Gastrocnemius medialis (tissue), 4 donors: ENCODE results near the gene ARHGAP22. TPM values are rescaled to one million over a fixed set of nuclear protein-coding genes. Genes with fewer than 3 reads are reported as not detected.

Experiments
- ATAC-seq, 2 donors: fragments of 150-250 bp; one replicate each; pipeline ENCODE4 v1.9.1; 2016
- DNase-seq, 2 donors: peaks; one replicate each; pipeline ENCODE4 v3.0.0-alpha.2; 2019
- H3K27ac ChIP-seq, 4 donors: fragments of 200-600 bp; sonication (generic); 1 replicate in 1 of 4; 2 replicates in 3 of 4; pipeline ENCODE4 v1.5.1; 2016 to 2018; ENCODE audit warnings: mild to moderate bottlenecking in 2 of 4, moderate library complexity in 1 of 4
- H3K27me3 ChIP-seq, 3 donors: fragments of 200-600 bp; sonication (generic) in 2 of 3; 1 replicate in 1 of 3; 2 replicates in 2 of 3; pipeline versions ENCODE4 v1.5.1 to v1.6.0; 2016 to 2019; ENCODE audit warnings: mild to moderate bottlenecking in 1 of 3, moderate library complexity in 1 of 3
- H3K36me3 ChIP-seq, 2 donors: fragments of 200-600 bp; sonication (generic) in 1 of 2; one replicate each; pipeline ENCODE4 v1.5.1; 2017 to 2018
- H3K4me1 ChIP-seq, 2 donors: fragments of 200-600 bp; sonication (generic) in 1 of 2; one replicate each; pipeline ENCODE4 v1.5.1; 2016 to 2017; ENCODE audit warnings: mild to moderate bottlenecking in 2 of 2
- H3K4me3 ChIP-seq, 4 donors: fragments of 200-600 bp; sonication (generic) in 3 of 4; 1 replicate in 1 of 4; 2 replicates in 3 of 4; pipeline ENCODE4 v1.5.1; 2016 to 2019; ENCODE audit warnings: mild to moderate bottlenecking in 2 of 4
- H3K9me3 ChIP-seq, 3 donors: fragments of 200-600 bp; sonication (generic) in 2 of 3; 1 replicate in 1 of 3; 2 replicates in 2 of 3; pipeline ENCODE4 v1.5.1; 2016 to 2019
- CTCF ChIP-seq, 5 experiments: fragments of 450-650 bp in 3 of 5; fragments of 200-600 bp in 2 of 5; sonication (generic) in 2 of 5; IDR thresholded peaks in 4 of 5; conservative IDR thresholded peaks in 1 of 5; 1 replicate in 4 of 5; 2 replicates in 1 of 5; pipeline ENCODE4 v1.5.1; 2016 to 2019; ENCODE audit warnings: antibody characterized with exemption in 5 of 5, mild to moderate bottlenecking in 3 of 5, moderate library complexity in 3 of 5
- POLR2A ChIP-seq, 2 donors: fragments of 450-650 bp; IDR thresholded peaks; one replicate each; pipeline ENCODE4 v1.6.1; 2017; ENCODE audit warnings: antibody characterized with exemption in 2 of 2, mild to moderate bottlenecking in 2 of 2, moderate library complexity in 2 of 2
- in situ Hi-C, 4 donors: fragments of 200-750 bp; cut with MboI; loops; one replicate each; pipeline versions ENCODE4 v1.15.0 to v1.8.0; 2017; ENCODE audit warnings: low sequenced_read_pairs in 4 of 4
- intact Hi-C: fragments of 100-400 bp; cut with DNase I; formaldehyde crosslinking; loops from one replicate; pipeline ENCODE4 v1.15.1; 2023; ENCODE audit warnings: low total_unique reads
- total RNA-seq, 4 donors: library from RNA; depleted of rRNA; stranded (reverse); fragments of >200 nt; gene quantifications; one replicate each; pipeline versions ENCODE4 v1.1.0 to v1.2.3, GENCODE V29; 2016

The ARHGAP22 gene
- total RNA-seq, 4 donors from 2014 or later = 0.69 to 0.92 (median 0.72) TPM; not detected in 1

GRCh38 chr10:48626986-48627731 is 22.3 kb upstream of the ARHGAP22 start:
- TF ChIP-seq POLR2A (IDR thresholded peaks at IDR 0.05) (no peak), CTCF (IDR thresholded peaks at IDR 0.05 in 4 of 5, conservative IDR thresholded peaks at IDR 0.05 in 1 of 5) (no peak)
- no peaks in the 10 kb centered on the region for H3K27me3 ChIP-seq
- no peaks in the 10 kb centered on the region for H3K36me3 ChIP-seq
- H3K4me3 ChIP-seq = no peak overlapping the region
- ATAC-seq (no peak), DNase-seq (no peak)
- H3K27ac ChIP-seq = no peak overlapping the region
- no peaks in the 10 kb centered on the region for H3K9me3 ChIP-seq
- no peaks in the 10 kb centered on the region for H3K4me1 ChIP-seq
- in situ Hi-C loops (no loop called here), intact Hi-C loops (no loop called here)

- Histone ChIP-seq H3K4me1 (no peaks in the 10 kb centered on the region), H3K4me3 (no peak overlapping the region), H3K27me3 (no peaks in the 10 kb centered on the region), H3K36me3 (no peaks in the 10 kb centered on the region), H3K9me3 (peaks cover 0 to 3% (median 0%) of the 10 kb centered on the region in 3 donors), H3K27ac (no peak overlapping the region)
- no peak for TF ChIP-seq POLR2A (IDR thresholded peaks at IDR 0.05)
- no peak for TF ChIP-seq CTCF (IDR thresholded peaks at IDR 0.05 in 4 of 5, conservative IDR thresholded peaks at IDR 0.05 in 1 of 5)
- ATAC-seq (no peak), DNase-seq (no peak)
- intact Hi-C loops (no loop called here), in situ Hi-C loops (no loop called here)
Observed at GRCh38 chr10:48626447-48626846, 21.6 kb upstream of the ARHGAP22 start.

GRCh38 chr10:48625826-48626134 is 20.9 kb upstream of the ARHGAP22 start:
- TF ChIP-seq POLR2A (IDR thresholded peaks at IDR 0.05) (no peak), CTCF (IDR thresholded peaks at IDR 0.05 in 4 of 5, conservative IDR thresholded peaks at IDR 0.05 in 1 of 5) (no peak)
- Histone ChIP-seq H3K4me1 (no peaks in the 10 kb centered on the region), H3K27ac (no peak overlapping the region), H3K36me3 (no peaks in the 10 kb centered on the region), H3K27me3 (no peaks in the 10 kb centered on the region), H3K9me3 (peaks cover 0 to 3% (median 0%) of the 10 kb centered on the region in 3 donors), H3K4me3 (no peak overlapping the region)
- ATAC-seq = no peak
- in situ Hi-C loops (no loop called here), intact Hi-C loops (no loop called here)
- no peak for DNase-seq

DNA sequence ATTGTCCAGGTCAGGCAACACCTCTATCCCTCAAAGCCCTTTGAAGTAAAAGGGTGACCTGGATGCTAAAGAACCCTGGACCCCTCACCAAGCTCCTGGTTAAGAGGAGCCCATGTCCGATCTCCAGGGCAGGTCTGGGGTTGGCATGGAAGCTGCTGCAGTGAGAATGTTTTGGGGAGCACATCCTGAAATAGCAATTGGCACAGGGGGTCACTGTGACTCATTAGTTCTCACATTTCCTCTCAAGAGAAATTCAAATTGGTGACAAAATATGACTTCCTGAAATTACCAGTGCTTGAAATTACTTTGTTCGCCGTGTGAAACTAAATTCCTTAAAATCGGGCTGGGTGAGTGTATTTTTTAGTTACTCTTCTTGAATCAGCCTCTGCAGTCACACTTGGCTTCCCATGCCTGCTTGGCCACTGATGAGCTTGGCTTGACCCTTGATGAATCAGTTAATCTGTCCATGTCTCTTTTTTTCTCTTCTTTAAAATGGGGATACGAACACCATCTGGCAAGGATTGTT is 18.8 kb upstream of the ARHGAP22 start:
- in situ Hi-C loops = no loop called here
- no peak for TF ChIP-seq CTCF (IDR thresholded peaks at IDR 0.05 in 4 of 5, conservative IDR thresholded peaks at IDR 0.05 in 1 of 5)
- TF ChIP-seq POLR2A (IDR thresholded peaks at IDR 0.05) = no peak
- ATAC-seq = no peak

More for the DNA sequence above, 18.8 kb upstream of the ARHGAP22 start:
- no peak for DNase-seq
- Histone ChIP-seq H3K9me3 (peaks cover 0 to 3% (median 0%) of the 10 kb centered on the region in 3 donors), H3K4me3 (no peak overlapping the region), H3K4me1 (no peaks in the 10 kb centered on the region), H3K27me3 (no peaks in the 10 kb centered on the region), H3K27ac (no peak overlapping the region), H3K36me3 (no peaks in the 10 kb centered on the region)
- intact Hi-C loops = no loop called here
